Nasal cavity respiratory epithelium epithelial cell of viscerocranial mucosa (primary cell): ENCODE data around the gene CYTIP. TPM values are rescaled to one million over a fixed set of nuclear protein-coding genes. Genes with fewer than 3 reads are reported as not detected.

Source experiments
- total RNA-seq: library from RNA; depleted of rRNA; stranded (reverse); fragments of >200 nt; gene quantifications from 2 replicates; pipeline ENCODE4 v1.2.3, GENCODE V29; 2014

CYTIP gene
- not detected in 2 replicates for total RNA-seq

GRCh38 chr2:157443795-157444640 is at the start of gene CYTIP:
TSS of gene CYTIP (minus strand) at chr2:157444089. CDS start at chr2:157444020, 69 bp downstream.

Other genes with a start within 250 kb of the CYTIP start
- 30.1 and 32.5 TPM in 2 replicates for gene GALNT5, start 186.4 kb downstream of the CYTIP start, total RNA-seq
- gene ERMN, start 118.3 kb downstream of the CYTIP start, total RNA-seq = not detected in 2 replicates
- 0.34 and 0.50 TPM in 2 replicates for gene ACVR1C, start 184.8 kb upstream of the CYTIP start, total RNA-seq